K562 (cell line): Measurements from ENCODE around the gene RNF40. TPM values are rescaled to one million over a fixed set of nuclear protein-coding genes. Genes with fewer than 3 reads are reported as not detected.

Experiments
- ATAC-seq: fragments of 200-7000 bp; cut with Tn5 transposase; 3 replicates; pipeline ENCODE4 v1.9.1; 2020; ENCODE audit warnings: moderate library complexity
- Bru-seq: library from RNA; stranded (reverse); fragments of 400-500 nt; gene quantifications from one replicate; lab custom pipeline; 2021; lab: Mats Ljungman, UMichigan
- BruChase-seq, 2 experiments: library from RNA; stranded (reverse); fragments of 400-500 nt; gene quantifications; one replicate each; lab custom pipeline; 2021; lab: Mats Ljungman, UMichigan
- BruUV-seq: library from RNA; stranded (reverse); fragments of 400-500 nt; replicated peaks from 2 replicates; lab custom pipeline; 2021; lab: Mats Ljungman, UMichigan
- CTCF ChIA-PET: fragments of 300-600 bp; formaldehyde crosslinking; extraction: SDS; loops from one replicate; lab custom pipeline; 2021; ENCODE audit warnings: low intra/inter-chr PET ratio; lab: Yijun Ruan, JAX
- POLR2A ChIA-PET: fragments of 300-600, 350-650 bp; sonication (Branson Sonifier 250); formaldehyde crosslinking; extraction: SDS; loops from one replicate; lab custom pipeline; 2021; ENCODE audit warnings: antibody characterized with exemption, inconsistent platforms; lab: Yijun Ruan, JAX
- DNase-seq, 4 experiments: peaks; one replicate each; pipeline versions ENCODE4 v3.0.0 to v3.0.0-alpha.2; 2011 to 2018; ENCODE audit warnings: low spot score in 3 of 4, mixed read lengths in 3 of 4; ENCODE audit errors: extremely low read depth in 1 of 4
- FAIRE-seq: peaks from 2 replicates; lab custom pipeline; 2011; peaks lifted over from hg19 to GRCh38; lab: Jason Lieb, UNC
- H2AFZ ChIP-seq: 2 replicates; pipeline ENCODE4 v1.6.0; 2011; ENCODE audit warnings: low read depth, low read length, control low read depth, inconsistent platforms
- H3K27ac ChIP-seq: fragments of 200-600 bp; 3 replicates; pipeline ENCODE4 v1.8.0; 2011; ENCODE audit warnings: low read depth, mild to moderate bottlenecking, control low read depth, inconsistent platforms, low read length, moderate library complexity, mixed read lengths; ENCODE audit errors: extremely low read depth
- H3K27me3 ChIP-seq, 2 experiments: fragments of 300-600 bp in 1 of 2; 2 replicates in 1 of 2; 3 replicates in 1 of 2; pipeline versions ENCODE4 v1.6.0 to v1.8.0; 2011; ENCODE audit warnings: inconsistent platforms in 2 of 2, low read length in 2 of 2, mild to moderate bottlenecking in 1 of 2, mixed read lengths in 1 of 2, moderate library complexity in 1 of 2; ENCODE audit not compliant: control insufficient read depth in 2 of 2, insufficient read depth in 2 of 2
- H3K36me3 ChIP-seq: fragments of 300-600 bp; 3 replicates; pipeline ENCODE4 v1.8.0; 2011; ENCODE audit warnings: mild to moderate bottlenecking, low read length, inconsistent platforms; ENCODE audit not compliant: control insufficient read depth, insufficient read depth
- H3K4me1 ChIP-seq, 2 experiments: fragments of 200-600 bp in 1 of 2; replicated peaks in 1 of 2; 2 replicates in 1 of 2; 3 replicates in 1 of 2; pipeline versions ENCODE4 v1.5.1 to v1.8.0; 2011; ENCODE audit warnings: inconsistent platforms in 2 of 2, low read length in 2 of 2, mild to moderate bottlenecking in 1 of 2, mixed read lengths in 1 of 2, moderate library complexity in 1 of 2; ENCODE audit not compliant: control insufficient read depth in 2 of 2, insufficient read depth in 2 of 2
- H3K4me2 ChIP-seq: 2 replicates; pipeline ENCODE4 v1.6.1; 2011; ENCODE audit warnings: low read length, control low read depth, inconsistent platforms, mixed read lengths; ENCODE audit not compliant: insufficient read depth
- H3K4me3 ChIP-seq: fragments of 200-600 bp; sonication (generic), shearing (Covaris generic); 2 replicates; pipeline ENCODE4 v1.5.1; 2016; ENCODE audit warnings: control low read depth, inconsistent platforms
- H3K79me2 ChIP-seq: fragments of 200-600 bp; 3 replicates; pipeline ENCODE4 v1.8.0; 2011; ENCODE audit warnings: low read length, inconsistent platforms; ENCODE audit not compliant: control insufficient read depth, insufficient read depth
- H3K9ac ChIP-seq, 2 experiments: 2 replicates each; pipeline versions ENCODE4 v1.6.0 to v1.6.1; 2011; ENCODE audit warnings: low read depth in 2 of 2, low read length in 2 of 2, control low read depth in 1 of 2, inconsistent platforms in 1 of 2, mild to moderate bottlenecking in 1 of 2, mixed read lengths in 1 of 2; ENCODE audit not compliant: insufficient read depth in 1 of 2
- H3K9me1 ChIP-seq: one replicate; pipeline ENCODE4 v1.6.0; 2011; ENCODE audit warnings: inconsistent platforms, mild to moderate bottlenecking, low read length, moderate library complexity; ENCODE audit not compliant: control insufficient read depth, insufficient read depth
- H3K9me3 ChIP-seq: replicated peaks from 2 replicates; pipeline ENCODE4 v1.5.1; 2011; ENCODE audit warnings: low read depth, low read length, inconsistent platforms; ENCODE audit not compliant: control insufficient read depth, insufficient read depth
- H4K20me1 ChIP-seq: replicated peaks from 2 replicates; pipeline ENCODE4 v1.6.1; 2011; ENCODE audit warnings: low read length, inconsistent platforms, mixed read lengths; ENCODE audit not compliant: control insufficient read depth, insufficient read depth
- IRF2 ChIP-seq: sonication (generic); formaldehyde crosslinking; IDR thresholded peaks from 2 replicates; pipeline ENCODE4 v1.8.1; 2022; ENCODE audit warnings: mild to moderate bottlenecking, missing genetic modification reagents
- MEF2D ChIP-seq: conservative IDR thresholded peaks from 2 replicates; pipeline ENCODE4 v1.6.1; 2016; ENCODE audit warnings: low read depth, missing genetic modification characterization, missing compliant biosample characterization
- RAD21 ChIP-seq, 2 experiments: fragments of 250-450 bp in 1 of 2; fragments of 450-650 bp in 1 of 2; sonication (Bioruptor Pico) in 1 of 2; formaldehyde crosslinking in 1 of 2; IDR thresholded peaks in 1 of 2; conservative IDR thresholded peaks in 1 of 2; 2 replicates each; pipeline versions ENCODE4 v1.4.0 to v1.8.0; 2020 to 2022; ENCODE audit warnings: mild to moderate bottlenecking in 2 of 2, moderate library complexity in 1 of 2
- TAF1 ChIP-seq: IDR thresholded peaks from 2 replicates; pipeline ENCODE4 v1.6.1; 2011; ENCODE audit warnings: mild to moderate bottlenecking, low read length, moderate library complexity; ENCODE audit not compliant: insufficient read depth, control insufficient read depth, severe bottlenecking; ENCODE audit errors: extremely low read depth
- TAF15 ChIP-seq: fragments of 200-400 bp; formaldehyde crosslinking; IDR thresholded peaks from 2 replicates; pipeline ENCODE4 v1.6.1; 2017; ENCODE audit warnings: mild to moderate bottlenecking, low read depth, low read length, moderate library complexity
- ZZZ3 ChIP-seq: fragments of 450-650 bp; IDR thresholded peaks from 2 replicates; pipeline ENCODE4 v1.6.1; 2016; ENCODE audit warnings: antibody characterized with exemption, mild to moderate bottlenecking, moderate library complexity
- WGBS: fragments of 100-300 bp; shearing (Covaris generic); methylation state at CpG from one replicate; pipeline ENCODE4 v1.1.6; 2016; ENCODE audit warnings: low coverage, mixed read lengths; ENCODE audit not compliant: insufficient coverage; ENCODE audit errors: missing lambda C conversion rate; 5-methylcytosine and 5-hydroxymethylcytosine counted together
- in situ Hi-C: fragments of 300-500 bp; cut with MboI; formaldehyde crosslinking; loops from 4 replicates; pipeline ENCODE4 v1.15.0; 2018; ENCODE audit warnings: inconsistent platforms, mixed read lengths
- intact Hi-C: fragments of 100-400 bp; cut with micrococcal nuclease; formaldehyde crosslinking; loops from 2 replicates; pipeline ENCODE4 v1.14.2; 2022
- long read RNA-seq, 3 experiments: library from polyadenylated mRNA in 2 of 3; library from RNA in 1 of 3; unstranded in 2 of 3; stranded (forward) in 1 of 3; transcript quantifications; one replicate each; pipeline ENCODE4 v2.0.0, GENCODE V29; 2019 to 2022
- polyA minus RNA-seq, 3 experiments: library from RNA; depleted of rRNA, polyadenylated mRNA; stranded (reverse); fragments of >200 nt; gene quantifications; 2 replicates each; pipeline ENCODE4 v1.2.3, GENCODE V29; 2011
- polyA plus RNA-seq, 8 experiments: library from polyadenylated mRNA; depleted of rRNA in 4 of 8; stranded (reverse) in 5 of 8; unstranded in 3 of 8; fragments of >200 nt; fragmentation: Nextera tagmentation in 2 of 8; fragmentation: Illumina TruSeq in 1 of 8; extraction: Ambion mirVana in 2 of 8; extraction: Trizol in 1 of 8; gene quantifications; 2 replicates each; pipeline versions ENCODE4 v1.2.1 to v1.2.3, GENCODE V29; 2011 to 2014; ENCODE audit warnings: inconsistent platforms in 1 of 8, missing spikeins in 1 of 8
- total RNA-seq, 7 experiments: library from RNA; depleted of rRNA in 6 of 7; stranded (reverse); fragments of >200 nt in 6 of 7; fragmentation: Illumina TruSeq in 2 of 7; extraction: Trizol in 2 of 7; gene quantifications; 2 replicates each; pipeline versions ENCODE4 v1.2.1 to v1.2.3, GENCODE V29; 2011 to 2021; ENCODE audit warnings: low replicate concordance in 1 of 7
- TF ChIP-seq, protein P1 (sequence below): fragments of 200-800 bp; sonication (Bioruptor generic); IDR thresholded peaks from 2 replicates; pipeline ENCODE4 v1.6.1; 2017; ENCODE audit warnings: missing genetic modification characterization, missing compliant biosample characterization
- TF ChIP-seq, protein P2 (sequence below), 3 experiments: IDR thresholded peaks in 2 of 3; conservative IDR thresholded peaks in 1 of 3; 2 replicates each; pipeline ENCODE4 v1.5.1; 2011 to 2012; ENCODE audit warnings: low read length in 3 of 3, mild to moderate bottlenecking in 3 of 3, control low read depth in 2 of 3, improper control_type of control experiment in 1 of 3, inconsistent platforms in 1 of 3, low read depth in 1 of 3, mixed read lengths in 1 of 3, moderate library complexity in 1 of 3; ENCODE audit not compliant: insufficient read depth in 2 of 3

Gene RNF40
- 149 and 268 TPM in 2 replicates for total RNA-seq (2011; cell fraction: chromatin; rRNA removed; ENCODE audit: low replicate concordance)
- 112 and 115 TPM in 2 replicates for total RNA-seq (2011; cell fraction: nucleolus; rRNA removed)
- total RNA-seq (2011; cell fraction: nucleoplasm; rRNA removed) = 105 and 116 TPM in 2 replicates
- total RNA-seq (2014; rRNA removed) (81.9 and 95.6 TPM in 2 replicates), total RNA-seq (2014; rRNA removed; fragmentation: Illumina TruSeq; extraction: Trizol) (73.7 and 81.5 TPM in 2 replicates), total RNA-seq (2015; rRNA removed; fragmentation: Illumina TruSeq; extraction: Trizol) (76.4 and 82.9 TPM in 2 replicates), total RNA-seq (2021) (124 and 129 TPM in 2 replicates), polyA plus RNA-seq (2011; rRNA removed) (91.7 and 97.8 TPM in 2 replicates), polyA plus RNA-seq (2014; fragmentation: Illumina TruSeq; extraction: Trizol) (107 and 115 TPM in 2 replicates), polyA plus RNA-seq (2014; fragmentation: Nextera tagmentation; extraction: Ambion mirVana) (1 to 10 TPM; 6.2 to 9.1 TPM), polyA plus RNA-seq (2014; rRNA removed) (68.2 and 75.6 TPM in 2 replicates), polyA minus RNA-seq (2011; rRNA and poly(A)+ RNA removed) (89.9 and 91.7 TPM in 2 replicates), Bru-seq, nascent RNA (percentile 84 among the genes with signal in this experiment), BruChase-seq, experiment 1, labeled RNA remaining after a 2-hour chase (percentile 79 among the genes with signal in this experiment), BruChase-seq, experiment 2, labeled RNA remaining after a 6-hour chase (percentile 87 among the genes with signal in this experiment)
- 60.8 and 77.4 TPM in 2 replicates for polyA plus RNA-seq (2011; cell fraction: cytosol; rRNA removed)
- polyA plus RNA-seq (2011; cell fraction: nucleus; rRNA removed) = 137 and 170 TPM in 2 replicates
- 78.5 and 80.4 TPM in 2 replicates for polyA plus RNA-seq (2012)
- 61.7 and 77.1 TPM in 2 replicates for polyA minus RNA-seq (2011; cell fraction: cytosol; rRNA and poly(A)+ RNA removed)
- polyA minus RNA-seq (2011; cell fraction: nucleus; rRNA and poly(A)+ RNA removed) = 39.2 and 51.2 TPM in 2 replicates
- long read RNA-seq, experiment 1, full-length matches to known transcripts = 36 of 262 reads
- long read RNA-seq, experiment 1, partial matches to known transcripts = 155 of 262 reads
- long read RNA-seq, experiment 1, other reads (novel, unspliced or antisense) = 71 of 262 reads
- long read RNA-seq, experiment 2, full-length matches to known transcripts = 6 of 130 reads
- long read RNA-seq, experiment 2, partial matches to known transcripts = 88 of 130 reads
- long read RNA-seq, experiment 2, other reads (novel, unspliced or antisense) = 36 of 130 reads
- long read RNA-seq, experiment 3, full-length matches to known transcripts = 3 of 22 reads
- long read RNA-seq, experiment 3, partial matches to known transcripts = 8 of 22 reads
- long read RNA-seq, experiment 3, other reads (novel, unspliced or antisense) = 11 of 22 reads

DNA sequence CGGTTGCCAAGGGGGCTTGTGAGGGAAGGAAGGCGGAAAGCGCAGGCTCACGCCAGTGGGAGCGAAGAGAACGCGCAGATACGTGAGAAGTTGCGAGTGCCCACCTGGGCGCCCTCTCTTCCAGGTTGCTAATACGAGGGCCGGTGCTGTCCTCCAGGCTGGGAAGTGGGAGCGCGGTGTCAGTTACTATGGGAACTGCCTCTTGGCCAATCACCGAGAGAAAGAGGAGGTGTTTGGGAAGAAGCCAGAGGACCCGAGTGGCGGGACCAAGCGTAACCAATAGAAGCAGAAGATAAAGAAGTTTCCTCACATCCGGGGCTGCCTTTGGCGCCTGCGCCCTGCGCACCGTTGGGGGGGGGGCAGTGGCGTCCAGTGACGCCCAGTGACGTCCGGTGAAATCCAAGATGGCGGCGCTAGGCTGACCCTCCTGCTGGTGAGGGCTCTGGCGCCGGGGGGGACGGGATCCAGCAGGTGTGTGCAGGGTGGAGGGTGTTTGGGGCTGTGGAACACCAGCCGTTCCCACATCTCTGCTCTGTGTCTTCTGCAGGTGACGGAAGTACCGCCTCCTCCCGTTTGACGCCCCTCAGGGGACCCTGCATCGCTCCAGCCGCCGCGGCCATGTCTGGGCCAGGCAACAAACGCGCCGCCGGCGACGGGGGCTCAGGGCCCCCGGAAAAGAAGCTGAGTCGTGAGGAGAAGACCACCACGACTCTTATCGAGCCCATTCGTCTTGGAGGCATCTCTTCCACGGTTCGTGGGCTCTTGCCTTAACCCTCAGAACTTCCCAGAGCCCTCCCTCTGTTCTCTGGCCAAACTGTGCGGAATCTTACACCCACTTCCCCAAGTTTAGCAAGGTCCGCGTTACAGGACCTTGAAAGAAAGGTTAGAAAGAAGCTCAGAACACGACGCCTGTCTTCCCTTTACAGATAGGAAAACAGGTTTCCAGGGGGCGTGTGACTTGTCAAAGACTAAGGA lies at the start of gene RNF40, which contains the start of gene CFAP119:
Gene RNF40 (plus strand): TSS at position 395 of the 975 bp plus-strand sequence. CDS start 224 bp downstream, at position 619.
Gene CFAP119 (minus strand): TSS at position 135 of the 975 bp plus-strand sequence. CDS start 314 bp downstream, outside the sequence.
- in situ Hi-C loops = no loop called here
- DNase-seq = peak; percentile 96 to 100 (median 98)
- peak; percentile 93 for TF ChIP-seq TAF1
- no peak for TF ChIP-seq MEF2D
- TF ChIP-seq TAF15 = no peak
- TF ChIP-seq, protein P1, sequence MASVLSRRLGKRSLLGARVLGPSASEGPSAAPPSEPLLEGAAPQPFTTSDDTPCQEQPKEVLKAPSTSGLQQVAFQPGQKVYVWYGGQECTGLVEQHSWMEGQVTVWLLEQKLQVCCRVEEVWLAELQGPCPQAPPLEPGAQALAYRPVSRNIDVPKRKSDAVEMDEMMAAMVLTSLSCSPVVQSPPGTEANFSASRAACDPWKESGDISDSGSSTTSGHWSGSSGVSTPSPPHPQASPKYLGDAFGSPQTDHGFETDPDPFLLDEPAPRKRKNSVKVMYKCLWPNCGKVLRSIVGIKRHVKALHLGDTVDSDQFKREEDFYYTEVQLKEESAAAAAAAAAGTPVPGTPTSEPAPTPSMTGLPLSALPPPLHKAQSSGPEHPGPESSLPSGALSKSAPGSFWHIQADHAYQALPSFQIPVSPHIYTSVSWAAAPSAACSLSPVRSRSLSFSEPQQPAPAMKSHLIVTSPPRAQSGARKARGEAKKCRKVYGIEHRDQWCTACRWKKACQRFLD (CRISPR knock-in tag) = 0 out of 2 replicates have a peak, but pooled peaks have one; percentile 33
- TF ChIP-seq ZZZ3 = no peak
- TF ChIP-seq, protein P2, sequence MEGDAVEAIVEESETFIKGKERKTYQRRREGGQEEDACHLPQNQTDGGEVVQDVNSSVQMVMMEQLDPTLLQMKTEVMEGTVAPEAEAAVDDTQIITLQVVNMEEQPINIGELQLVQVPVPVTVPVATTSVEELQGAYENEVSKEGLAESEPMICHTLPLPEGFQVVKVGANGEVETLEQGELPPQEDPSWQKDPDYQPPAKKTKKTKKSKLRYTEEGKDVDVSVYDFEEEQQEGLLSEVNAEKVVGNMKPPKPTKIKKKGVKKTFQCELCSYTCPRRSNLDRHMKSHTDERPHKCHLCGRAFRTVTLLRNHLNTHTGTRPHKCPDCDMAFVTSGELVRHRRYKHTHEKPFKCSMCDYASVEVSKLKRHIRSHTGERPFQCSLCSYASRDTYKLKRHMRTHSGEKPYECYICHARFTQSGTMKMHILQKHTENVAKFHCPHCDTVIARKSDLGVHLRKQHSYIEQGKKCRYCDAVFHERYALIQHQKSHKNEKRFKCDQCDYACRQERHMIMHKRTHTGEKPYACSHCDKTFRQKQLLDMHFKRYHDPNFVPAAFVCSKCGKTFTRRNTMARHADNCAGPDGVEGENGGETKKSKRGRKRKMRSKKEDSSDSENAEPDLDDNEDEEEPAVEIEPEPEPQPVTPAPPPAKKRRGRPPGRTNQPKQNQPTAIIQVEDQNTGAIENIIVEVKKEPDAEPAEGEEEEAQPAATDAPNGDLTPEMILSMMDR (IDR thresholded peaks at IDR 0.05 in 2 of 3, conservative IDR thresholded peaks at IDR 0.05 in 1 of 3; ENCODE audit: insufficient read depth in 2 of 3, low read depth in 1 of 3, low read length in 3 of 3) = no peak
- no peak for TF ChIP-seq IRF2 (CRISPR knock-in tag)
- TF ChIP-seq RAD21 (CRISPR knock-in tag; conservative IDR thresholded peaks at IDR 0.05 in 1 of 2, IDR thresholded peaks at IDR 0.05 in 1 of 2) = no peak

More for the DNA sequence above, at the start of gene RNF40, which contains the start of gene CFAP119:
- Histone ChIP-seq H3K9ac (peak within 1 kb of the TSS; percentile 96), H3K36me3 (peaks cover 75% of the 10 kb centered on the region), H3K9me1 (no peaks in the 10 kb centered on the region), H3K4me2 (peak within 1 kb of the TSS; percentile 94), H3K27me3 (no peaks in the 10 kb centered on the region), H3K4me3 (peak within 1 kb of the TSS; percentile 88), H3K4me1 (peaks cover 19 to 51% of the 10 kb centered on the region in 2 experiments; a peak in 4 of 5 replicates), H3K9me3 (no peaks in the 10 kb centered on the region), H4K20me1 (no peaks in the 10 kb centered on the region), H2AFZ (peak within 1 kb of the TSS; percentile 92), H3K79me2 (peaks cover 42% of the 10 kb centered on the region), H3K27ac (peak within 1 kb of the TSS; percentile 87)
- ATAC-seq = peak; percentile 94
- ChIA-PET POLR2A (interaction anchor here (1.0 to 3.7 kb wide), 3 partner anchors 9 to 12 kb away, joined by 5 to 28 read pairs (median 7); no protein-coding TSS in a partner anchor), CTCF (no interaction called here)
- peak; percentile 100 for FAIRE-seq
- under 1% methylated on average over 57 of the region's 60 CpGs for WGBS
- intact Hi-C loops = loop anchor here (2.0 to 5.0 kb wide), 3 partner anchors 13 to 161 kb away; partner anchors contain the start of genes FBXL19 and PHKG2
- BruUV-seq = TSS peak; percentile 68
